ENCODE measurements around the gene SYT2. TPM values are rescaled to one million over a fixed set of nuclear protein-coding genes. Genes with fewer than 3 reads are reported as not detected.
"Not testable (repeated sequence)": the region's sequence is repeated elsewhere in the genome, so short reads cannot be mapped to it uniquely, and the experiment has no call there.

Gene SYT2
- total RNA-seq, 4 donors from 2014 or later = 0.11 to 0.19 TPM; not detected in 2

GRCh38 chr1:202585590-202585933 is 124.7 kb downstream of the SYT2 start:
- TF ChIP-seq POLR2A (IDR thresholded peaks at IDR 0.05; ENCODE audit: low read depth) (no peak), EP300 (IDR thresholded peaks at IDR 0.05) (no peak), CTCF (IDR thresholded peaks at IDR 0.05) (no peak), POLR2AphosphoS5 (IDR thresholded peaks at IDR 0.05) (no peak)
- Histone ChIP-seq H3K27ac (replicated peaks in 1 of 4) (peak overlapping the region; percentile 83 to 86 (median 84)), H3K27me3 (peaks cover 0 to 4% (median 0%) of the 10 kb centered on the region in 4 donors), H3K4me3 (no peak overlapping the region), H3K36me3 (peaks cover 12 to 43% (median 41%) of the 10 kb centered on the region in 4 donors), H3K9me3 (no peaks in the 10 kb centered on the region), H3K4me1 (peaks cover 64 to 87% (median 71%) of the 10 kb centered on the region in 4 donors)
- DNase-seq (ENCODE audit: extremely low spot score) = no peak
- intact Hi-C loops (cut with DNase I) = no loop called here

GRCh38 chr1:202584707-202585589 is 125.3 kb downstream of the SYT2 start:
- peaks cover 13 to 48% (median 42%) of the 10 kb centered on the region in 4 donors for H3K36me3 ChIP-seq
- no peaks in the 10 kb centered on the region for H3K9me3 ChIP-seq
- no peak for DNase-seq (ENCODE audit: extremely low spot score)
- H3K27ac ChIP-seq (replicated peaks in 1 of 4) = peak overlapping the region; percentile 83 to 86 (median 84)
- H3K4me1 ChIP-seq = peaks cover 63 to 88% (median 71%) of the 10 kb centered on the region in 4 donors
- peaks cover 0 to 4% (median 0%) of the 10 kb centered on the region in 4 donors for H3K27me3 ChIP-seq
- no peak overlapping the region for H3K4me3 ChIP-seq
- intact Hi-C loops (cut with DNase I) = no loop called here
- 91% methylated on average over 8 of the region's 8 CpGs for WGBS
- TF ChIP-seq POLR2A (IDR thresholded peaks at IDR 0.05; ENCODE audit: low read depth) = no peak
- TF ChIP-seq CTCF (IDR thresholded peaks at IDR 0.05) = no peak
- TF ChIP-seq POLR2AphosphoS5 (IDR thresholded peaks at IDR 0.05) = peak in 1 of 2 donors; percentile 60
- no peak for TF ChIP-seq EP300 (IDR thresholded peaks at IDR 0.05)

- TF ChIP-seq POLR2AphosphoS5 (IDR thresholded peaks at IDR 0.05) = peak in 1 of 2 donors; percentile 5
- intact Hi-C loops (cut with DNase I); H3K27me3 ChIP-seq; H3K4me3 ChIP-seq; DNase-seq (ENCODE audit: extremely low spot score); H3K9me3 ChIP-seq: not testable (repeated sequence)
- Histone ChIP-seq H3K27ac (replicated peaks in 1 of 4) (peak overlapping the region in 3 of 4 donors; percentile 27 to 85 (median 82)), H3K4me1 (peaks cover 63 to 88% (median 71%) of the 10 kb centered on the region in 4 donors), H3K36me3 (peaks cover 13 to 48% (median 42%) of the 10 kb centered on the region in 4 donors)
- 78% methylated on average over 5 of the region's 5 CpGs for WGBS
These were observed 127.9 kb downstream of the SYT2 start for GRCh38 chr1:202582350-202582749.

- Histone ChIP-seq H3K4me1 (peaks cover 63 to 88% (median 71%) of the 10 kb centered on the region in 4 donors), H3K9me3 (no peaks in the 10 kb centered on the region), H3K27ac (replicated peaks in 1 of 4) (peak overlapping the region; percentile 80 to 84 (median 82)), H3K4me3 (no peak overlapping the region), H3K36me3 (peaks cover 13 to 50% (median 45%) of the 10 kb centered on the region in 4 donors), H3K27me3 (no peaks in the 10 kb centered on the region)
- DNase-seq (ENCODE audit: extremely low spot score) = no peak
- intact Hi-C loops (cut with DNase I) = no loop called here
- WGBS = 47% methylated on average over 1 of the region's 1 CpG
- TF ChIP-seq EP300 (IDR thresholded peaks at IDR 0.05) = no peak
- TF ChIP-seq POLR2AphosphoS5 (IDR thresholded peaks at IDR 0.05) = peak in 1 of 2 donors; percentile 13
These were observed 129.6 kb downstream of the SYT2 start for GRCh38 chr1:202580619-202581018.

- DNase-seq (ENCODE audit: extremely low spot score) = no peak
- 29% methylated on average over 2 of the region's 2 CpGs for WGBS
- H3K4me3 ChIP-seq = no peak overlapping the region
- intact Hi-C loops (cut with DNase I) = no loop called here
- no peaks in the 10 kb centered on the region for H3K27me3 ChIP-seq
- H3K36me3 ChIP-seq = peaks cover 13 to 57% (median 51%) of the 10 kb centered on the region in 4 donors
- peaks cover 64 to 88% (median 71%) of the 10 kb centered on the region in 4 donors for H3K4me1 ChIP-seq
- H3K9me3 ChIP-seq = no peaks in the 10 kb centered on the region
- TF ChIP-seq POLR2A (IDR thresholded peaks at IDR 0.05; ENCODE audit: low read depth) (no peak), POLR2AphosphoS5 (IDR thresholded peaks at IDR 0.05) (peak in 1 of 2 donors; percentile 54)
- peak overlapping the region; percentile 80 to 84 (median 82) for H3K27ac ChIP-seq (replicated peaks in 1 of 4)
These were observed 130.4 kb downstream of the SYT2 start for GRCh38 chr1:202579806-202580205.

GRCh38 chr1:202578565-202578964 is 131.7 kb downstream of the SYT2 start:
- Histone ChIP-seq H3K27ac (replicated peaks in 1 of 4) (peak overlapping the region; percentile 80 to 84 (median 82)), H3K4me1 (peaks cover 72 to 89% (median 79%) of the 10 kb centered on the region in 4 donors), H3K4me3 (no peak overlapping the region), H3K27me3 (no peaks in the 10 kb centered on the region), H3K36me3 (peaks cover 13 to 55% (median 44%) of the 10 kb centered on the region in 4 donors), H3K9me3 (no peaks in the 10 kb centered on the region)
- TF ChIP-seq POLR2AphosphoS5 (IDR thresholded peaks at IDR 0.05) = peak; percentile 31 to 61
- TF ChIP-seq CTCF (IDR thresholded peaks at IDR 0.05) = no peak
- WGBS = 44% methylated on average over 6 of the region's 6 CpGs
- no peak for DNase-seq (ENCODE audit: extremely low spot score)
- intact Hi-C loops (cut with DNase I) = no loop called here

Data from esophagus muscularis mucosa (tissue), 4 donors.